Right atrium auricular region (tissue), 2 donors: ENCODE measurements around the gene KRTAP9-1. TPM values are rescaled to one million over a fixed set of nuclear protein-coding genes. Genes with fewer than 3 reads are reported as not detected.
"Not testable (repeated sequence)": the region's sequence is repeated elsewhere in the genome, so short reads cannot be mapped to it uniquely, and the experiment has no call there.

ENCODE experiments used
- DNase-seq: peaks from one replicate; pipeline ENCODE4 v3.0.0-alpha.2; 2019; ENCODE audit warnings: low spot score
- H3K27ac ChIP-seq, 2 donors: fragments of 200-600 bp; sonication (generic); 1 replicate in 1 of 2; 2 replicates in 1 of 2; pipeline ENCODE4 v1.5.1; 2016 to 2019
- H3K27me3 ChIP-seq, 2 donors: fragments of 200-600 bp; sonication (generic); one replicate each; pipeline versions ENCODE4 v1.5.1 to v1.6.0; 2017 to 2019
- H3K36me3 ChIP-seq: fragments of 200-600 bp; sonication (generic); one replicate; pipeline ENCODE4 v1.5.1; 2016
- H3K4me1 ChIP-seq, 2 donors: fragments of 200-600 bp; sonication (generic); one replicate each; pipeline versions ENCODE4 v1.5.1 to v1.6.0; 2017 to 2019
- H3K4me3 ChIP-seq, 2 donors: fragments of 200-600 bp; sonication (generic); 1 replicate in 1 of 2; 2 replicates in 1 of 2; pipeline ENCODE4 v1.5.1; 2017 to 2019; ENCODE audit warnings: mild to moderate bottlenecking in 1 of 2, moderate library complexity in 1 of 2
- H3K9me3 ChIP-seq, 2 donors: fragments of 200-600 bp; sonication (generic); one replicate each; pipeline ENCODE4 v1.5.1; 2019
- CTCF ChIP-seq, 2 donors: fragments of 200-600 bp; sonication (generic); IDR thresholded peaks; one replicate each; pipeline ENCODE4 v1.5.1; 2019; ENCODE audit warnings: antibody characterized with exemption in 2 of 2
- total RNA-seq, 2 donors: library from RNA; depleted of rRNA; stranded (reverse); fragments of >200 nt; gene quantifications; one replicate each; pipeline ENCODE4 v1.1.0, GENCODE V29; 2016

KRTAP9-1 gene
- total RNA-seq, 2 donors from 2014 or later: not detected

DNA sequence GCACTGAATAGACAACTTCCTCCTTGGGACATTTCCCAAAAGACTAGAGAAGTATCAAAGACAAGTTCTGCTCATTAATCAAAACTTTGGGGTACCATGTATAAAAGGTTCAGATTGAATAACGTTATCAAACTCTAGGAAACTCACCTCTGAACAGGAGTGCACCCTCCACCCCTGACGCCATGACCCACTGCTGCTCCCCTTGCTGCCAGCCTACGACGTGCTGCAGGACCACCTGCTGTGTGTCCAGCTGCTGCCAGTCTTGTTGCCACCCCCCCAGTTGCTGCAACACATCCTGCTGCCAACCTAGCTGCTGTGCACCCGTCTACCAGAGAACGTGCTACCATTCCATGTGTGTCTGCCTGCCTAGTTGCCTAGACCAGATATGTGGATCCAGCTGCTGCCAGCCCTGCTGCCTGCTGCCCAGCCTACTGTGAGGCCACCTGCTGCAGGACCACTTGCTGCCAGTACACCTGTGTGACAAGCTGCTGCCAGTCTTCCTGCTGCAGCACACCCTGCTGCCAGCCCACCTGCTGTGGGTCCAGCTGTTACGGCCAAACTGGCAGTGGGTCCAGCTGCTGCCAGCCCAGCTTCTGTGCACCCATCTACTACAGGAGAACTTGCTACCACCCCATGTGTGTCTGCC is 23.0 kb downstream of the KRTAP9-1 start:
- no peaks in the 10 kb centered on the region for H3K36me3 ChIP-seq
- no peak for TF ChIP-seq CTCF (IDR thresholded peaks at IDR 0.05)
- no peaks in the 10 kb centered on the region for H3K4me1 ChIP-seq
- no peak overlapping the region for H3K27ac ChIP-seq
- H3K9me3 ChIP-seq: no peaks in the 10 kb centered on the region
- no peaks in the 10 kb centered on the region for H3K27me3 ChIP-seq
- no peak for DNase-seq
- no peak overlapping the region for H3K4me3 ChIP-seq

- no peaks in the 10 kb centered on the region for H3K36me3 ChIP-seq
- H3K9me3 ChIP-seq: no peaks in the 10 kb centered on the region
- no peak overlapping the region for H3K4me3 ChIP-seq
- TF ChIP-seq CTCF (IDR thresholded peaks at IDR 0.05): no peak
- DNase-seq: no peak
- H3K27ac ChIP-seq: no peak overlapping the region
- no peaks in the 10 kb centered on the region for H3K27me3 ChIP-seq
- H3K4me1 ChIP-seq: no peaks in the 10 kb centered on the region
Measured at GRCh38 chr17:41215681-41216080, 26.0 kb downstream of the KRTAP9-1 start.

- no peaks in the 10 kb centered on the region for H3K27me3 ChIP-seq
- H3K27ac ChIP-seq: no peak overlapping the region
- no peaks in the 10 kb centered on the region for H3K4me1 ChIP-seq
- no peak overlapping the region for H3K4me3 ChIP-seq
- no peak for TF ChIP-seq CTCF (IDR thresholded peaks at IDR 0.05)
- no peaks in the 10 kb centered on the region for H3K36me3 ChIP-seq
- no peaks in the 10 kb centered on the region for H3K9me3 ChIP-seq
- DNase-seq: no peak
Measured at GRCh38 chr17:41223821-41224220, 34.1 kb downstream of the KRTAP9-1 start.

DNA sequence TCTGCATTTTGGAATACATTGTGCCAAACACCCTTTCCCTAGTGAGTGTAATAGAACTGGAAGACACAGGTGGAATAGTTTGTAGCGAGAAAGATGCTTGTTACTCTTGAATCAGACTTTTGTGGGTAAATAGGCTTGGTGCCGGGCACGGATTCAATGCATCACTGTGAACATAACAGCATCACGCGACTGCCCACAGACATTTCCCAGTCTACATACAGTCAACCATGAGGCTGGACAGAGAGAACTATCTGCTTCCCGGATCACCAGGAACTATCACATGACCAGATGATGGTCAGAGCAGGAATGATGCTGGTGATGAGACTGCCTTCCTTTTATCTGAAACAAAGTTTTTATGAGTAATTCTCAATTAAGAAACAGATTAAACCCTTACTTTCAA is 36.4 kb downstream of the KRTAP9-1 start:
- Histone ChIP-seq H3K36me3 (no peaks in the 10 kb centered on the region), H3K4me1 (no peaks in the 10 kb centered on the region), H3K4me3 (no peak overlapping the region), H3K27me3 (no peaks in the 10 kb centered on the region), H3K9me3 (no peaks in the 10 kb centered on the region), H3K27ac (no peak overlapping the region)
- TF ChIP-seq CTCF (IDR thresholded peaks at IDR 0.05): no peak
- DNase-seq: no peak

DNA sequence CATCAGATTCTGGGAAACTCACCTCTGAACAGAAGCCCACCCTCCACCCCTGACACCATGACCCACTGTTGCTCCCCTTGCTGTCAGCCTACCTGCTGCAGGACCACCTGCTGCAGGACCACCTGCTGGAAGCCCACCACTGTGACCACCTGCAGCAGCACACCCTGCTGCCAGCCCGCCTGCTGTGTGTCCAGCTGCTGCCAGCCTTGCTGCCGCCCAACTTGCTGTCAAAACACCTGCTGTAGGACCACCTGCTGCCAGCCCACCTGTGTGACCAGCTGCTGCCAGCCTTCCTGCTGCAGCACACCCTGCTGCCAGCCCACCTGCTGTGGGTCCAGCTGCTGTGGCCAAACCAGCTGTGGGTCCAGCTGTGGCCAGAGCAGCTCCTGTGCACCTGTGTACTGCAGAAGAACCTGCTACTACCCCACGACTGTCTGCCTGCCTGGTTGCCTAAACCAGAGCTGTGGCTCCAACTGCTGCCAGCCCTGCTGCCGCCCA is 37.0 kb downstream of the KRTAP9-1 start, which contains the start of gene KRTAP9-2:
KRTAP9-2 (plus strand) TSS at position 51 of the 498 bp plus-strand sequence; CDS start at position 58, 7 bp downstream.
- not testable (repeated sequence) for H3K27ac ChIP-seq, H3K9me3 ChIP-seq, H3K4me1 ChIP-seq, DNase-seq, H3K27me3 ChIP-seq, H3K36me3 ChIP-seq, H3K4me3 ChIP-seq

DNA sequence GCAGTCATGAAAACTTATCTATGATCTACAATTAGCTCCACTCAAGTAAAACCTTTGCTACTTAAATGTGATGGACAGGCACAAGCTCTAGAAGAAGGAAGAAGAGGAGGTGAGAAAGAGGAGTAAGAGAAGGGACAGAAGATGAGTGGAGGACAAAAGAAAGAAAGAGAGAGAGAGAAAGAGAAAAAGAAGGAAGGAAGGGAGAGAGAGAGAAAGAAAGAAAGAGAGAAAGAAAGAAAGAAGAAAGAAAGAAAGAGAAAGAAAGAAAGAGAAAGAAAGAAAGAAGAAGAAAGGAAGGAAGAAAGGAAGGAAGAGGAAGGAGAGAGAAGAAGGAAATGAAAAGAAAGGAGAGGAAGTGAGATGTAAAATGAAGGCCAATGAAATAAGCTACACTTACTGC is 40.4 kb downstream of the KRTAP9-1 start:
- Histone ChIP-seq H3K27me3 (no peaks in the 10 kb centered on the region), H3K4me3 (no peak overlapping the region), H3K4me1 (no peaks in the 10 kb centered on the region), H3K9me3 (no peaks in the 10 kb centered on the region), H3K27ac (no peak overlapping the region), H3K36me3 (no peaks in the 10 kb centered on the region)
- no peak for DNase-seq
- no peak for TF ChIP-seq CTCF (IDR thresholded peaks at IDR 0.05)
